ENCODE data around the gene TNFSF18.
A peak's percentile ranks its signal among the peaks of the same experiment; 100 is the strongest.

Gene TNFSF18

DNA sequence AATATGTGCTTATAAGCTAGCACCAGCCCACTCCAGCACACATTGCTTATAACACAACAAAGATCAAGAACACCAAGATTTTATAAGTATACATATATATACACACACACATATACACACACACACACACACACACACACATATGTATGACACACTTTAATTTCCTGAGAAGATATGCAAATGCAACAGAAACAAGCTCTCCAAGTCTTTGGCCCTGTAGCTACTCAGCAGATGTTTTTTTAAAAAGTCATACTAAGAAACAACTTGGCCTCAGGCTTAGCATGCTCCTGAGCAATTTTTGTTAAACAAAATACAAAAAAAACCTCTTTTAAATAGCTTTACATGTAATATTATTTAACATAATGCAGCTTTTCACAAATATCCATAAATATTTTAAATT, 11.1 kb downstream of the TNFSF18 start:
- DNase-seq (ENCODE audit: low read depth in 2 of 2), result no peak

DNA sequence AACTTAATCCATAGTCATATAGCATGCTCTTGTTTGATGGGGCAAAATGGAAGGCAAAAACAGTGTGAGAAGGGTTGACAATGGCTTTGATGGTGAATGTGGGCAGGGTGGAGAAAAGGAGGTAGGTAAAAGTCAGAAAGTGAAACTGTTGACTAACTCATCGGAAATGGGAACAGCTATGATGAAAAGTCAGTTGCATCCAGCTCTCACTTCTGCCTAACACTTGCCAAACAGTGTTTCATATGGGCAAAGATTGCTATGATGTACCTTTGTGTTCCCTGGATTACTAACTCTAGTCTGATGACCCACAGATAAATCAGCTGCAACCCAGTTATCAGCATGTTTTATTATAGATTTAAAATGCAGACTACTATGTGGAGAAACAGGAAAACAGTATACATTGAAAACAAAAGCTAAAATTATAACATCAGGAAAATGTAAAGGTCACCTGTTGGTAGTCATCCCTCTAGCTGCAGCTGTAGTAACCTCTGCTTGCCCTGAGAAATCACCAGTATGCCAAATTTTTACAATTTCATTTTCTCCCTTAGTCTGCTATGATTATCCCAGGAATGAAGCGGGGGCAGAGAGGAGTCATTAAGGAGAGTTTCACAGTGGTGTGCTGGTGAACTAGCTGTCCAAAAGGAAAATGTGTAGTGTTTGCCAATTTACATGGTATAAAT, 11.7 kb downstream of the TNFSF18 start:
- DNase-seq (ENCODE audit: low read depth in 2 of 2), result no peak

- no peak for DNase-seq (ENCODE audit: low read depth in 2 of 2)
These were observed 26.2 kb downstream of the TNFSF18 start for GRCh38 chr1:173024543-173024942.

DNA sequence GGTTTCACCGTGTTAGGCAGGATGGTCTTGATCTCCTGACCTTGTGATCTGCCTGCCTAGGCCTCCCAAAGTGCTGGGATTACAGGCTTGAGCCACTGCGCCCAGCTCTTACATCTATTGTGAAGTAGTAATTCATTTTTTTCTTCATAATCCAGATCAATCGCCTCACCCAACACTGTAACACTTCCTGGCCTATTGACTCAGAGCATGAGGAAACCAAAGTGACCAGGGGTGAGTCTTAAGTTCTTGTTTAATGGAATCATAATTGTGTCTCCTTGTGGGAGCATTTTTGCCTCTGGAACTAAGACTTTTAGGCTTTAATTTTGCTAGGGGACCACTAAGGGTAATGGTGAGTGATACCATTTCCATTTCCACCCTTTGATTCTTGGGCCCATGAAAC, 27.4 kb downstream of the TNFSF18 start:
- DNase-seq (ENCODE audit: low read depth in 2 of 2), result no peak

DNA sequence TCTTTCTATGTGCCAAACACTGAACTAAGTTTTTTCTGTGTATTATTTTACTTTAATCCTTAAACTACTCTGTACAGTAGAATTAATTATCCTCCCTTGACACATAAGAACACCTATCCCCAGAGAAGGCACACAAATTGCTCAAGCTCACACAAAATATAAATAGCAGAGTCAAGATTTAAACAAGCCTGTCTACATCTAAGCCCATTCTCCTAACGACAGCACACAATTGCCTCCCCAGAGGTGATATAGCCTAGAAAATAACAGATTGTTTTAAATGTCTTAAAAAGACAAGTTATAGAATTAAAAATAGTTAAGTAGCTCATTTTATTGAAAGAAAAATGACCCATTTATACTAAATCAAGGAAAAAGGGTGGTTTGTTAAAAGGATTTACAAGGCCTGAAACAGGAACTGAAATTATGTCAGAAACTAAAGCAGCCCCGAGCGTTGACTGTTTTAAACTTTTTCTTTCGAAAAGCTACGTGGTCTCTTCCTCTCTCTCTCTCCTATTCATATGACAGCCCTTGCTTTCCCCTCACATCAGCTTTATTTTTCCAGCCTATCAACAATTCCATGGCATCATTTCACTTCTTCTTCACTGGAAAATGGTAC, 30.5 kb downstream of the TNFSF18 start:
- DNase-seq (ENCODE audit: low read depth in 2 of 2), result no peak

- no peak for DNase-seq (ENCODE audit: low read depth in 2 of 2)
These were observed 32.9 kb downstream of the TNFSF18 start for GRCh38 chr1:173017792-173018191.

DNA sequence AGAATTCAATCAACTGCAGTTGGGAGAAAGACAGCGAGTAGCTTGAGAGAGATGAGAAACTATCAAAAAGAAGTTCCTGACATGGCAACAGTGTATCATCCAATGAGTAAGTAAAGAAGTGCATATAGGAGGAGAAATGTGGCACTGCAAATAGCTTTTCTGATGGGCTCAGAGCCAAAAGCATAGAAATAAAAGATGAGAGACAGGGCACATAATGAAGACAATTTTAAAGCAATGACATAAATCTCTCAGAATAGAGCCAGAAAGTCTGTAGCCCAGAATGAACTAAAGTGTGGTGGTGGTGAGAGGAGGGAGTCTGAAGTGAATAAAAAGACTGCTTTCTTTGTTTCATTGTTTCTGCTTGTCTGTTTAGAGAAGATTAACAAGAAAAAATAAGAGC, 34.3 kb downstream of the TNFSF18 start:
- DNase-seq (ENCODE audit: low read depth in 2 of 2), result no peak

GRCh38 chr1:173015629-173016028, 35.1 kb downstream of the TNFSF18 start:
- no peak for DNase-seq (ENCODE audit: low read depth in 2 of 2)

DNA sequence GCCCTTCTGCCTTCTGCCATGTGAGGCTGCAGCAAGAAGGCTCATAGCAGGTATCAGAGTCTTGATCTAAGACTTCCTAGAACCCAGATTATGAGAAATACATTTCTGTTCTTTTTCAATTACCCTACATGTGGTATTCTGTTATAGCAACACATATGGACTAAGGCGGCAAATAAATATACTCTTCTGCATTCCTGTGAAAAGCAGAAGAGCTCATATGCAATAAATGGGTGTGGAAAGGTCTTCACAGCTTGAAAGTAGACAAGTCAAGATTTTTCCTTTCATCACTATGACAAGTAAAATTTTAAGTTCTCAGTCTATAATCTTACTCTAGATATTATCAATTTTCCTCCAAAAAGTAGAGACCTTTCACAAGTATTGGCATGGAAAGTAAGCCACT, 36.6 kb downstream of the TNFSF18 start:
- DNase-seq (ENCODE audit: low read depth in 2 of 2), result no peak

DNA sequence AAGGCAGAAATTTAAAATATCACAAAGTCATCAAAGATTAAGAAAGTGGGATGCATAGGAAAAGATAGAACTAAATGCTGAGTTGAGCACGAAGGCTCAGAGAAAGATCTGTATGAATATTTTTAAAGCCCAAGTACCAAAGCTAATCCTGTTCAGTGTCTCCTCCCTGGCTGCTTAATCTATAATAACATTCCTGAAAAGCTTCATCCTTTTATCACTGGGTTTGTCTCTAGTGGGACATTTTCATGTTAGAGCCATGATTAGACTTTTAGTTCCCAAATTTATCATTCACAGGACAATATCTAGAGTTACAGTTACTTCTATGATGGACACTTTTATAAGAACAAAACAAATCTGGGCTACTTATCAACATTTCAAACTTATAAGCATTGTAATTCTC, 38.6 kb downstream of the TNFSF18 start:
- DNase-seq (ENCODE audit: low read depth in 2 of 2), result no peak

- DNase-seq (ENCODE audit: low read depth in 2 of 2), result no peak
These were observed 41.1 kb downstream of the TNFSF18 start for GRCh38 chr1:173009597-173009996.

GRCh38 chr1:173005196-173005864, 45.4 kb downstream of the TNFSF18 start:
- DNase-seq (ENCODE audit: low read depth in 2 of 2), result no peak

DNA sequence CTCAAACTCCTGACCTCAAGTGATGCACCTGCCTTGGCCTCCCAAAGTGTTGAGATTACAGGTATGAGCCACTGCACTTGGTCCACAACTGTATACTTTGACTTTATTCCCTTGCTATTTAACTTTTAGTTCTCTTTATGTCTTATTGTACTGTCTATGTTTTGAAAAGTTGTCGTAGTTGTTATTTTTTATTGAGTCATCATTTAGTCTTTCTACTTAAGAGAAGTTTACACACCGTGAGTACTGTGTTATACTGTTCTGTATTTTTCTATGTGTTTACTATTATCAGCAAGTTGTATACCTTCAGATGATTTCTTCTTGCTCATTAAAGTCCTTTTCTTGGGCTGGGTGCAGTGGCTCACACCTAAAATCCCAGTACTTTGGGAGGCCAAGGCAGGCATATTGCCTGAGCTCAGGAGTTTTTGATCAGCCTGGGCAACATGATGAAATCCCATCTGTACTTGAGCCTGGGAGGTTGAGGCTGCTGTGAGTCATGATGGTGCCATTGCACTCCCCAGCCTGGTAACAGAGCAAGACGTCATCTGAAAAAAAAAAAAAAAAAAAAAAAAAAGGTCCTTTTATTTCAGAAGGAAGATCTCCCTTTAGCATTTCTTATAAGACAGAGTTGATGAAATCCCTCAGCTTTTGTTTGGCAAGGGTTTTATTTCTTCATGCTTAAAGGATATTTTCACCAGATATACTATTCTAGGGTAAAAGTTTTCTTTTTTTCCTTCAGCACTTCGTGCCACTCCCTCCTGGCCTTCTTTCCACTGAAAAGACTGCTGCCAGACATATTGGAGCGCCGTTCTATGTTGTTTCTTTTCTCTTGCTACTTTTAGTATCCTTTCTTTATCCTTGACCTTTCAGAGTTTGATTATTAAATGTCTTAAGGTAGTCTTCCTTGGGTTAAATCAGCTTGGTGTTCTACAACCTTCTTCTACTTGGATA, 47.6 kb downstream of the TNFSF18 start:
- DNase-seq (ENCODE audit: low read depth in 2 of 2), result no peak

DNA sequence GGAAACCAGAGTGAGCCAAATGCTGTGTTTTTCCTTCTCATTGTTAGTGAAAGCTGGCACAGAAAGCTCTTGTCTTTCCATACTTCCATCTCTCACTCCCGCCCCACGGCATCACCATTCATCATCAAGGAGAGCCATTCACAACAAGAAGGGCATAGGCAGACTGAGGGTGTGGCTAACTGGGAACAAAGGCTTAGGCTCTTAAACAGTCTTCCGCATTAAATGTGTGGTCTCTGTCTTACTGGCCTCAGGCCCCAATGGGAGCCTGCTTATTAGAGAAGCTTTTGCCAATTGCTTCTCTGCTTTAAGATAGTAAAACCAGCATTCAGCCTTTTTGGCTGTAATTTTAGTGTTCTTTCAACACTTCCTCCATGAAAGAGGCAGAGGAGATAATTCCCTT, 51.4 kb downstream of the TNFSF18 start:
- no peak for DNase-seq (ENCODE audit: low read depth in 2 of 2)

DNA sequence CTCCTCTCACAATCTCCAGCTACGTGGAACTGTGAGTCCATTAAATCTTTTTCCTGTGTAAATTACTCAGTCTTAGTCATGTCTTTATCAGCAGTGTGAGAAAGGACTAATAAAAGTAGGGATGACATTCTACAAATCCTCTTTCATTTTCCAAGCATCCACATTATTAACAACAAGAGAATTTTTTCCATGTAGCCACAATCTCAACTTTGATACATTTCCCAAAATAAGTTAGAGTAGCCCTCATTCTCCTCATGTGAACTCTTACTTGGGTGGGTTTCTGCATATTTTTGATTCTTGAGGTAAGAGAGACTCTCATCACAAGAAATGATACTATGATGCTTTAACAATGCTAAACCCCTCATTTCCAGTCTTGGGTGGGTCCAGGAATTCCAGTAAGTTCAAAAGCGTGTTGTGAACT, 52.8 kb downstream of the TNFSF18 start:
- peak; percentile 54 to 63 for DNase-seq (ENCODE audit: low read depth in 2 of 2)

- DNase-seq (ENCODE audit: low read depth in 2 of 2), result peak; percentile 75 to 76
These were observed 57.1 kb downstream of the TNFSF18 start for GRCh38 chr1:172993640-172994039.

- DNase-seq (ENCODE audit: low read depth in 2 of 2), result no peak
These were observed 58.9 kb downstream of the TNFSF18 start for GRCh38 chr1:172991674-172992400.

- DNase-seq (ENCODE audit: low read depth in 2 of 2), result peak; percentile 65 to 74
These were observed 60.0 kb downstream of the TNFSF18 start for GRCh38 chr1:172990598-172991215.

All from fibroblast of skin of left biceps (primary cell).